HG03025 (cell line): ENCODE data around the gene UHRF2.

Experiments used
- ATAC-seq: cut with Tn5 transposase; IDR thresholded peaks from one replicate; pipeline ENCODE4 v1.9.1; 2021; ENCODE audit warnings: mild to moderate bottlenecking, moderate library complexity; ENCODE audit not compliant: unreplicated experiment, low FRiP score

Gene UHRF2

GRCh38 chr9:6552033-6552432, 139.0 kb downstream of the UHRF2 start:
- no peak for ATAC-seq

- no peak for ATAC-seq
These were observed 139.6 kb downstream of the UHRF2 start for GRCh38 chr9:6552498-6553121.

GRCh38 chr9:6553866-6554265, 140.9 kb downstream of the UHRF2 start:
- ATAC-seq: no peak
